Measurements from ENCODE around the gene LANCL3. TPM values are rescaled to one million over a fixed set of nuclear protein-coding genes. Genes with fewer than 3 reads are reported as not detected.
A peak's percentile ranks its signal among the peaks of the same experiment; 100 is the strongest.

LANCL3 gene
- polyA plus RNA-seq, 2 of the 4 experiments (the other 2 are of a cell fraction) = not detected

DNA sequence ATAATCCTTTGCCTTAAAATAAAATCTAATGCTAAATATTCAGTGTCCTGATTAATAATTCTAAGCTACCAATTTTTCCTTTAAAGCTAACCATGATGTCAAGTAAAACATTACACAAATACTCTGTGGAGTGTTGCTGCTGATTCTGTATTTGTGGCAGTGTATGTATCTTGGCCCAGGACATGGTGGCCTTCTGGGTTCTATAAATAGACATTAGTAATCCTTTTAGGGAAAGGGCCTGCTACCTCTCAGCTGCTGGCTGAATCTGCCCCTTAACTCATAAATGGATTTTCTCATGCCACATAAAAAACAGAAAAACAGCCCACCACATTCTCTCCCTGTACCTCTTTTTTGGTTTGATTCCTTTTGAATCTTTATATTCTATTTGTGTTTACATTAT, 113.0 kb downstream of the LANCL3 start:
- Histone ChIP-seq H3K9me3 (no peaks in the 10 kb centered on the region), H3K27ac (no peak overlapping the region), H3K4me2 (no peak overlapping the region), H3K4me3 (no peak overlapping the region), H3K4me1 (peaks cover 6% of the 10 kb centered on the region)
- POLR2A ChIA-PET = no interaction called here
- no peak for DNase-seq (ENCODE audit: low read depth in 1 of 2, low spot score in 1 of 2)
- FAIRE-seq = peak; percentile 65
- TF ChIP-seq HES2 (IDR thresholded peaks at IDR 0.05) (no peak), MAZ (IDR thresholded peaks at IDR 0.05; ENCODE audit: borderline replicate concordance, low read depth, low read length) (no peak), PBX3 (IDR thresholded peaks at IDR 0.05) (no peak), HDAC2 (IDR thresholded peaks at IDR 0.05) (no peak), JUN (IDR thresholded peaks at IDR 0.05) (no peak), NPAS2 (CRISPR knock-in tag; IDR thresholded peaks at IDR 0.05; ENCODE audit: borderline replicate concordance) (no peak), EHF (CRISPR knock-in tag; IDR thresholded peaks at IDR 0.05) (no peak), CHD2 (IDR thresholded peaks at IDR 0.05; ENCODE audit: low read length, partially characterized antibody) (no peak), POLR2AphosphoS2 (conservative IDR thresholded peaks at IDR 0.05; ENCODE audit: low read length) (no peak), CEBPB (IDR thresholded peaks at IDR 0.05) (no peak), SREBF2 (IDR thresholded peaks at IDR 0.05) (no peak), ELK1 (IDR thresholded peaks at IDR 0.05; ENCODE audit: low read depth, low read length) (no peak), CTCF (IDR thresholded peaks at IDR 0.05) (no peak), NFE2L2 (conservative IDR thresholded peaks at IDR 0.05; ENCODE audit: low read length) (no peak), MAX (IDR thresholded peaks at IDR 0.05) (no peak), TP53 (CRISPR knock-in tag; IDR thresholded peaks at IDR 0.05) (no peak), RARB (CRISPR knock-in tag; IDR thresholded peaks at IDR 0.05) (no peak), ZC3H11A (IDR thresholded peaks at IDR 0.05) (no peak), RNF2 (IDR thresholded peaks at IDR 0.05; ENCODE audit: borderline replicate concordance, low read depth) (no peak), RAD21 (conservative IDR thresholded peaks at IDR 0.05 in 1 of 2, IDR thresholded peaks at IDR 0.05 in 1 of 2) (no peak)
- no peak for ATAC-seq
- CTCF ChIA-PET = interaction anchor here (0.9 kb wide), 2 partner anchors 14 to 491 kb away, joined by 3 to 5 read pairs; no protein-coding TSS in a partner anchor

GRCh38 chrX:37684973-37685372, 113.5 kb downstream of the LANCL3 start:
- ChIA-PET POLR2A (no interaction called here), CTCF (interaction anchor here (0.7 kb wide), 1 partner anchor 61 kb away, joined by 3 read pairs; no protein-coding TSS in a partner anchor)
- DNase-seq (ENCODE audit: low read depth in 1 of 2, low spot score in 1 of 2) = peak in 1 of 2 experiments; percentile 1
- ATAC-seq = peak in 1 of 2 experiments; percentile 12; a peak in 2 of 6 replicates
- TF ChIP-seq, protein P1, sequence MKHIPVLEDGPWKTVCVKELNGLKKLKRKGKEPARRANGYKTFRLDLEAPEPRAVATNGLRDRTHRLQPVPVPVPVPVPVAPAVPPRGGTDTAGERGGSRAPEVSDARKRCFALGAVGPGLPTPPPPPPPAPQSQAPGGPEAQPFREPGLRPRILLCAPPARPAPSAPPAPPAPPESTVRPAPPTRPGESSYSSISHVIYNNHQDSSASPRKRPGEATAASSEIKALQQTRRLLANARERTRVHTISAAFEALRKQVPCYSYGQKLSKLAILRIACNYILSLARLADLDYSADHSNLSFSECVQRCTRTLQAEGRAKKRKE (CRISPR knock-in tag; IDR thresholded peaks at IDR 0.05; ENCODE audit: low read depth) = no peak
- TF ChIP-seq HOXB13 (CRISPR knock-in tag; IDR thresholded peaks at IDR 0.05; ENCODE audit: low read depth) (no peak), EHMT2 (IDR thresholded peaks at IDR 0.05; ENCODE audit: low read depth) (no peak), RCOR1 (IDR thresholded peaks at IDR 0.05; ENCODE audit: low read depth, low read length) (no peak), JUNB (IDR thresholded peaks at IDR 0.05) (no peak), NFE2L2 (conservative IDR thresholded peaks at IDR 0.05; ENCODE audit: low read length) (no peak), MAFK (IDR thresholded peaks at IDR 0.05; ENCODE audit: partially characterized antibody) (no peak)
- Histone ChIP-seq H3K4me2 (peak overlapping the region; percentile 79), H3K9me3 (no peaks in the 10 kb centered on the region), H3K4me1 (peaks cover 6% of the 10 kb centered on the region), H3K4me3 (peak overlapping the region; percentile 54; the same call in 1 of the 3 replicates), H3K27ac (peak overlapping the region in 1 of 2 experiments; percentile 84; a peak in 2 of 6 replicates)
- no peak for FAIRE-seq
- 87% methylated on average over 3 of the region's 3 CpGs for WGBS (ENCODE audit: missing lambda C conversion rate)
